Peyer's patch (tissue), 4 donors: ENCODE measurements around the gene AMELX. TPM values are rescaled to one million over a fixed set of nuclear protein-coding genes. Genes with fewer than 3 reads are reported as not detected.

ENCODE experiments used
- DNase-seq, 3 donors: peaks; one replicate each; pipeline ENCODE4 v3.0.0-alpha.2; 2017 to 2019
- H3K27ac ChIP-seq, 4 donors: fragments of 200-600 bp; sonication (generic); one replicate each; pipeline ENCODE4 v1.5.1; 2016 to 2019
- H3K27me3 ChIP-seq, 2 donors: fragments of 200-600 bp; sonication (generic); one replicate each; pipeline ENCODE4 v1.5.1; 2019
- H3K36me3 ChIP-seq, 3 donors: fragments of 200-600 bp; sonication (generic); one replicate each; pipeline ENCODE4 v1.5.1; 2016 to 2019
- H3K4me1 ChIP-seq, 4 donors: fragments of 200-600 bp; sonication (generic); one replicate each; pipeline ENCODE4 v1.5.1; 2016 to 2019
- H3K4me3 ChIP-seq, 4 donors: fragments of 200-600 bp; sonication (generic); 1 replicate in 3 of 4; 2 replicates in 1 of 4; pipeline ENCODE4 v1.5.1; 2016 to 2019; ENCODE audit warnings: mild to moderate bottlenecking in 1 of 4
- H3K9me3 ChIP-seq, 4 donors: fragments of 200-600 bp; sonication (generic); one replicate each; pipeline ENCODE4 v1.5.1; 2016 to 2019; ENCODE audit warnings: mild to moderate bottlenecking in 1 of 4
- CTCF ChIP-seq, 6 experiments: fragments of 450-650 bp in 4 of 6; fragments of 200-600 bp in 2 of 6; sonication (generic) in 1 of 6; IDR thresholded peaks; one replicate each; pipeline ENCODE4 v1.5.1; 2017 to 2019; ENCODE audit warnings: antibody characterized with exemption in 6 of 6, mild to moderate bottlenecking in 3 of 6, moderate library complexity in 1 of 6
- POLR2A ChIP-seq, 2 donors: fragments of 450-650 bp; IDR thresholded peaks; one replicate each; pipeline ENCODE4 v1.5.1; 2017; ENCODE audit warnings: antibody characterized with exemption in 2 of 2, mild to moderate bottlenecking in 2 of 2, moderate library complexity in 2 of 2
- total RNA-seq, 4 donors: library from RNA; depleted of rRNA; stranded (reverse); fragments of >200 nt; gene quantifications; one replicate each; pipeline ENCODE4 v1.1.0, GENCODE V29; 2016

Gene AMELX
- total RNA-seq, 4 donors from 2014 or later: not detected

GRCh38 chrX:11337292-11338009 is 44.2 kb downstream of the AMELX start:
- Histone ChIP-seq H3K27me3 (no peaks in the 10 kb centered on the region), H3K4me3 (no peak overlapping the region), H3K9me3 (no peaks in the 10 kb centered on the region), H3K4me1 (no peaks in the 10 kb centered on the region), H3K27ac (no peak overlapping the region), H3K36me3 (no peaks in the 10 kb centered on the region)
- TF ChIP-seq POLR2A (IDR thresholded peaks at IDR 0.05) (no peak), CTCF (IDR thresholded peaks at IDR 0.05) (no peak)
- DNase-seq: no peak

- DNase-seq: peak in 2 of 3 donors; percentile 54 to 67
- H3K9me3 ChIP-seq: no peaks in the 10 kb centered on the region
- no peaks in the 10 kb centered on the region for H3K36me3 ChIP-seq
- peak overlapping the region in 3 of 4 donors; percentile 39 to 66 (median 57) for H3K27ac ChIP-seq
- H3K4me3 ChIP-seq: no peak overlapping the region
- no peaks in the 10 kb centered on the region for H3K27me3 ChIP-seq
- no peaks in the 10 kb centered on the region for H3K4me1 ChIP-seq
- TF ChIP-seq POLR2A (IDR thresholded peaks at IDR 0.05) (no peak), CTCF (IDR thresholded peaks at IDR 0.05) (no peak)
Observed at GRCh38 chrX:11341274-11342201, 48.3 kb downstream of the AMELX start.

DNA sequence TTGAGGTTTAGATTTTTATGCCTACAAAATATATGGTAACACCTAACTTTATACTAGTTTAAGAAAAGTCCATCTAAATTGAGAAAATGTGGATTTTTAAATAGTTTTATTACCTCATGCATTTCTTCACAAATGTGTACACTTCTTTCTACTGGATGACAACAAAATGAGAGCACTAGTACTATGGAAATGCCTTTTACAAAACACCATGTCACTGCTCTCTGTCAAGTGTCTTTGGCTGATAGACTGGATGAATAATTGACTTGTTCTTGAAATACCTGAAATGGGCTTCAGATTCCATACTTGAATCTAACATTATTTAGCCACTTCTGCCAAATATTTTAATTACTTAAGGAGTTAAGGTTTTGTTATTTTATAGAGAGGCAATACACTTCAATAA is 49.5 kb downstream of the AMELX start:
- Histone ChIP-seq H3K4me1 (no peaks in the 10 kb centered on the region), H3K27me3 (no peaks in the 10 kb centered on the region), H3K9me3 (no peaks in the 10 kb centered on the region), H3K27ac (no peak overlapping the region), H3K36me3 (no peaks in the 10 kb centered on the region), H3K4me3 (no peak overlapping the region)
- no peak for DNase-seq
- TF ChIP-seq CTCF (IDR thresholded peaks at IDR 0.05): no peak
- TF ChIP-seq POLR2A (IDR thresholded peaks at IDR 0.05): no peak

- no peaks in the 10 kb centered on the region for H3K4me1 ChIP-seq
- no peaks in the 10 kb centered on the region for H3K27me3 ChIP-seq
- no peak overlapping the region for H3K27ac ChIP-seq
- no peaks in the 10 kb centered on the region for H3K9me3 ChIP-seq
- DNase-seq: no peak
- TF ChIP-seq POLR2A (IDR thresholded peaks at IDR 0.05) (no peak), CTCF (IDR thresholded peaks at IDR 0.05) (no peak)
- no peak overlapping the region for H3K4me3 ChIP-seq
- H3K36me3 ChIP-seq: no peaks in the 10 kb centered on the region
Observed at GRCh38 chrX:11346121-11346682, 53.0 kb downstream of the AMELX start.

DNA sequence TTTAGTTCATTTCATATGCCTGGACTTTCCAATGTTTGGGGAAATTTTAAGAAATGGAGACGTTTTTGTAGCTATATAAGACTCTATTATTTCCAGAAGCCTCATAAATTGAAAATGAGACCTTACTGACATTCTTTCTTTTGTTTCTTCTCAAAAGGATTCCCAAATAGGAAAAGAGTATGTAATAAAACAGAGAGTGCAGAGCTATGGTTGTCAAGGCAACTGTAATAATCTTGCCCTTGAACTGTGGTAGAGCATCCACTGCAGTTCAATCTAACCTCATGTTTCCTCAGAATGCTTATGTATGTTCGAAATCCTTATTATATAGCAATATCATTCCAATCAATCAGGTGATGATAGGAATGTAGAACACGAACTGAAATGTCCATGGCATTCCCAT is 54.1 kb downstream of the AMELX start:
- H3K27ac ChIP-seq: no peak overlapping the region
- no peak for TF ChIP-seq POLR2A (IDR thresholded peaks at IDR 0.05)
- no peak for TF ChIP-seq CTCF (IDR thresholded peaks at IDR 0.05)
- H3K27me3 ChIP-seq: no peaks in the 10 kb centered on the region
- H3K4me3 ChIP-seq: no peak overlapping the region
- H3K4me1 ChIP-seq: no peaks in the 10 kb centered on the region
- H3K36me3 ChIP-seq: no peaks in the 10 kb centered on the region
- no peak for DNase-seq
- H3K9me3 ChIP-seq: no peaks in the 10 kb centered on the region
